Left ventricle myocardium inferior (tissue), 1 donor: ENCODE results near the gene AGBL4. TPM values are rescaled to one million over a fixed set of nuclear protein-coding genes. Genes with fewer than 3 reads are reported as not detected.

Experiments
- DNase-seq: peaks from one replicate; pipeline ENCODE4 v3.0.0-alpha.2; 2020
- H3K27ac ChIP-seq: fragments of 200-600 bp; replicated peaks from 2 replicates; pipeline ENCODE4 v1.8.0; 2021
- H3K27me3 ChIP-seq: fragments of 200-600 bp; 2 replicates; pipeline ENCODE4 v1.8.0; 2021; ENCODE audit warnings: low read depth
- H3K36me3 ChIP-seq: fragments of 200-600 bp; 2 replicates; pipeline ENCODE4 v1.8.0; 2021
- H3K4me1 ChIP-seq: fragments of 200-600 bp; 2 replicates; pipeline ENCODE4 v1.8.0; 2021
- H3K4me3 ChIP-seq: fragments of 200-600 bp; 2 replicates; pipeline ENCODE4 v1.8.0; 2021; ENCODE audit warnings: mild to moderate bottlenecking, moderate library complexity
- H3K9me3 ChIP-seq: fragments of 200-600 bp; replicated peaks from 2 replicates; pipeline ENCODE4 v1.8.0; 2021
- CTCF ChIP-seq: fragments of 200-600 bp; IDR thresholded peaks from 2 replicates; pipeline ENCODE4 v1.8.0; 2021; ENCODE audit warnings: antibody characterized with exemption, mild to moderate bottlenecking, borderline replicate concordance
- intact Hi-C: fragments of 100-400 bp; cut with micrococcal nuclease; formaldehyde crosslinking; loops from one replicate; pipeline ENCODE4 v1.11.0; 2022
- total RNA-seq: library from RNA; stranded (reverse); fragmentation: NEBNext Ultra II Directional; extraction: Animal tissue kit (Norgen Biotek cat#: 25700); gene quantifications from one replicate; pipeline ENCODE4 v1.2.1, GENCODE V29; 2021
- donor health status: DM: no; HTN: yes; CAD: no; lungs with severe emphysema.

Gene AGBL4
- total RNA-seq, 1 donor from 2014 or later = 0.38 TPM

GRCh38 chr1:48558366-48558765 lies 1465.4 kb downstream of the AGBL4 start:
- H3K4me3 ChIP-seq = no peak overlapping the region
- no peaks in the 10 kb centered on the region for H3K36me3 ChIP-seq
- H3K27me3 ChIP-seq = peaks cover 26% of the 10 kb centered on the region
- H3K9me3 ChIP-seq = no peaks in the 10 kb centered on the region
- H3K4me1 ChIP-seq = no peaks in the 10 kb centered on the region
- no peak overlapping the region for H3K27ac ChIP-seq
- no peak for DNase-seq
- intact Hi-C loops = no loop called here
- no peak for TF ChIP-seq CTCF

GRCh38 chr1:48556186-48556850 lies 1467.4 kb downstream of the AGBL4 start:
- no peak for TF ChIP-seq CTCF
- peaks cover 29% of the 10 kb centered on the region for H3K27me3 ChIP-seq
- peaks cover 5% of the 10 kb centered on the region for H3K4me1 ChIP-seq
- H3K27ac ChIP-seq = no peak overlapping the region
- no peaks in the 10 kb centered on the region for H3K36me3 ChIP-seq
- no peaks in the 10 kb centered on the region for H3K9me3 ChIP-seq
- no peak for DNase-seq
- intact Hi-C loops = no loop called here
- H3K4me3 ChIP-seq = no peak overlapping the region

- no peak overlapping the region for H3K27ac ChIP-seq
- intact Hi-C loops = no loop called here
- no peak for TF ChIP-seq CTCF
Measured at GRCh38 chr1:48555271-48555670, 1468.5 kb downstream of the AGBL4 start.

GRCh38 chr1:48552903-48553606 lies 1470.7 kb downstream of the AGBL4 start:
- H3K4me1 ChIP-seq = peaks cover 5% of the 10 kb centered on the region
- no peak for TF ChIP-seq CTCF
- intact Hi-C loops = no loop called here
- no peaks in the 10 kb centered on the region for H3K9me3 ChIP-seq
- no peak overlapping the region for H3K27ac ChIP-seq
- no peak for DNase-seq
- no peak overlapping the region for H3K4me3 ChIP-seq
- H3K36me3 ChIP-seq = no peaks in the 10 kb centered on the region
- peaks cover 5% of the 10 kb centered on the region for H3K27me3 ChIP-seq

More at GRCh38 chr1:48555271-48555670, 1468.5 kb downstream of the AGBL4 start:
- Histone ChIP-seq H3K36me3 (no peaks in the 10 kb centered on the region), H3K4me1 (peaks cover 5% of the 10 kb centered on the region), H3K4me3 (no peak overlapping the region), H3K9me3 (no peaks in the 10 kb centered on the region), H3K27me3 (peaks cover 20% of the 10 kb centered on the region)
- DNase-seq = no peak

GRCh38 chr1:48552420-48552819 lies 1471.3 kb downstream of the AGBL4 start:
- H3K36me3 ChIP-seq = no peaks in the 10 kb centered on the region
- no peaks in the 10 kb centered on the region for H3K9me3 ChIP-seq
- H3K4me3 ChIP-seq = no peak overlapping the region
- TF ChIP-seq CTCF = peak; percentile 53
- H3K27me3 ChIP-seq = peaks cover 5% of the 10 kb centered on the region
- no peak overlapping the region for H3K27ac ChIP-seq
- peaks cover 5% of the 10 kb centered on the region for H3K4me1 ChIP-seq
- no peak for DNase-seq
- intact Hi-C loops = no loop called here
